ENCODE results near the gene AUTS2. TPM values are rescaled to one million over a fixed set of nuclear protein-coding genes. Genes with fewer than 3 reads are reported as not detected.
A peak's percentile ranks its signal among the peaks of the same experiment; 100 is the strongest.

AUTS2 gene
- total RNA-seq, 1 experiment from 2014 or later, result 256 TPM

DNA sequence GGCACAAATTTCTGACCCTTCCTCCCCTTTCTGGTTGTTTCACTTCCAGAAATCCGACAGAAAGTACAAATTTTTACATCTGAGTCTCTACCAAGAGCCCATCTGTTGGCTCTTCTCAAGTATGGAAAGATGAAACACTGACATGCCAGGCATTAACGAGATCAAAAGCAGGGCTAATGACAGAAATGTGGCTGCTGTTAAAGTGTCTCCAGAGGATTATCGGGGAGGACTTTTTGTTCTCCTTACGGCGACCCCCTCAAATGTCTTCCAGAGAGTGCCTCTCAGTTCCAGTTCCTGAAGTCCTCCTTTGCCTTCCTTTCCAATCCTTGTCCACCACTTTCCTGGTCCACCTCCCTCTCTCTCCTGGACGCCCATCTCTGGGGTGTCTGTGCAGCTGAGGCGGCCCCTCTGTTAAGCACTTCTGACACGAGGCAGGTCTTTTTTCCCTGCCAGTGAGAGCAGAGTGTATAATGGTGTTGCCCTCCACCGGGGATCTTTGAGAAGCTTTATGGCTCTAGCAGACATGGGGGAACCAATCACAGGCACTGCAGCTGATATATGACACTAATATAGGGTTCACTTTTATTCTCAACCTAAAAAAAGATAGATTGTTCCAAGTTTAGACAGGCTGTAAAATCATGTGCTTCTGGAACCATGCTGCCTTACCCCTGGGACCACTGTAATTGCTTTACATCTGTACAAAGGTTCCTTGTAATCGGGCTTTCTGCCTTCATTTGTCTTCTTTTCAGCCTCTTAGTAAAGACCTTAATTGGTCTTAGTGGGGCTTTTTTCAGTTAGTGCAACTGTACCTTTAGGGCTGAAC, 757.1 kb downstream of the AUTS2 start:
- 0 out of 7 replicates have a peak overlapping the region, but pooled peaks of 1 of the 3 experiments have one; percentile 88 for H3K27ac Mint-ChIP-seq
- no peak overlapping the region for H3K18ac ChIP-seq (ENCODE audit: insufficient read length, low read depth, low read length)
- no peak overlapping the region for H2BK20ac ChIP-seq (ENCODE audit: low read depth, low read length, poor library complexity, severe bottlenecking)
- no peak overlapping the region for H4K8ac ChIP-seq (replicated peaks; ENCODE audit: insufficient read length, low read depth, low read length)
- no peaks in the 10 kb centered on the region for H3K27me3 ChIP-seq (ENCODE audit: insufficient read depth, low read length)
- no peak overlapping the region for H2AFZ ChIP-seq (ENCODE audit: low read length)
- H3K4me2 ChIP-seq (ENCODE audit: insufficient read depth, insufficient read length, low read length), result no peak overlapping the region
- TF ChIP-seq, protein P1, sequence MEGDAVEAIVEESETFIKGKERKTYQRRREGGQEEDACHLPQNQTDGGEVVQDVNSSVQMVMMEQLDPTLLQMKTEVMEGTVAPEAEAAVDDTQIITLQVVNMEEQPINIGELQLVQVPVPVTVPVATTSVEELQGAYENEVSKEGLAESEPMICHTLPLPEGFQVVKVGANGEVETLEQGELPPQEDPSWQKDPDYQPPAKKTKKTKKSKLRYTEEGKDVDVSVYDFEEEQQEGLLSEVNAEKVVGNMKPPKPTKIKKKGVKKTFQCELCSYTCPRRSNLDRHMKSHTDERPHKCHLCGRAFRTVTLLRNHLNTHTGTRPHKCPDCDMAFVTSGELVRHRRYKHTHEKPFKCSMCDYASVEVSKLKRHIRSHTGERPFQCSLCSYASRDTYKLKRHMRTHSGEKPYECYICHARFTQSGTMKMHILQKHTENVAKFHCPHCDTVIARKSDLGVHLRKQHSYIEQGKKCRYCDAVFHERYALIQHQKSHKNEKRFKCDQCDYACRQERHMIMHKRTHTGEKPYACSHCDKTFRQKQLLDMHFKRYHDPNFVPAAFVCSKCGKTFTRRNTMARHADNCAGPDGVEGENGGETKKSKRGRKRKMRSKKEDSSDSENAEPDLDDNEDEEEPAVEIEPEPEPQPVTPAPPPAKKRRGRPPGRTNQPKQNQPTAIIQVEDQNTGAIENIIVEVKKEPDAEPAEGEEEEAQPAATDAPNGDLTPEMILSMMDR (conservative IDR thresholded peaks at IDR 0.05), result no peak
- no peak overlapping the region for H3K4ac ChIP-seq (ENCODE audit: low read depth, low read length)
- H3K4me3 Mint-ChIP-seq, result no peak overlapping the region
- no peak overlapping the region for H4K5ac ChIP-seq (ENCODE audit: insufficient read length, low read depth, low read length)
- no peaks in the 10 kb centered on the region; the same call in 1 of the 2 replicates for H3K4me1 ChIP-seq (ENCODE audit: insufficient read depth, low read length)
- no peak overlapping the region for H3K27ac ChIP-seq (ENCODE audit: insufficient read length, low read depth, low read length)
- no peak overlapping the region for H3K9ac ChIP-seq (ENCODE audit: extremely low read depth, insufficient read length, low read length)
- no peaks in the 10 kb centered on the region for H3K9me3 ChIP-seq (ENCODE audit: control insufficient read depth, low read depth, low read length)
- H3K79me1 ChIP-seq (ENCODE audit: insufficient read depth, low read depth, low read length, poor library complexity, severe bottlenecking), result no peaks in the 10 kb centered on the region
- no peak overlapping the region for H2BK5ac ChIP-seq (ENCODE audit: insufficient read length, low read length)
- H4K20me1 ChIP-seq (ENCODE audit: control insufficient read depth, insufficient read depth, insufficient read length), result no peaks in the 10 kb centered on the region
- no peak overlapping the region for H3K56ac ChIP-seq (ENCODE audit: insufficient read length, low read depth, low read length)
- no peak overlapping the region for H3K23ac ChIP-seq (ENCODE audit: insufficient read length, low read depth, low read length)
- H4K91ac ChIP-seq (ENCODE audit: insufficient read length, low read depth, low read length), result no peak overlapping the region
- no peak overlapping the region for H2BK12ac ChIP-seq (ENCODE audit: insufficient read length, low read depth, low read length)
- no peaks in the 10 kb centered on the region; a peak in 1 of 7 replicates for H3K36me3 Mint-ChIP-seq (ENCODE audit: insufficient read depth in 1 of 3, low read depth in 3 of 3)
- no peaks in the 10 kb centered on the region for H3K9me3 Mint-ChIP-seq
- H3K14ac ChIP-seq (ENCODE audit: insufficient read depth, low read length), result no peak overlapping the region
- peaks cover 4% of the 10 kb centered on the region for H3K27me3 Mint-ChIP-seq (ENCODE audit: low read depth)
- WGBS (ENCODE audit: extremely low coverage, insufficient read length, low lambda C conversion rate), result no CpG with 5 or more reads among the region's 10 CpGs
- no peak overlapping the region for H2BK120ac ChIP-seq (ENCODE audit: low read depth, low read length, poor library complexity, severe bottlenecking)
- H3T11ph ChIP-seq (ENCODE audit: low read length), result no peak overlapping the region
- H2AK5ac ChIP-seq (ENCODE audit: insufficient read length, low read length), result no peak overlapping the region
- DNase-seq, result no peak
- no peaks in the 10 kb centered on the region for H3K79me2 ChIP-seq (ENCODE audit: insufficient read depth, low read length)
- no peak overlapping the region for H2BK15ac ChIP-seq (ENCODE audit: low read depth, low read length)
- H3K23me2 ChIP-seq (ENCODE audit: insufficient read length, low read depth, low read length, poor library complexity, severe bottlenecking), result no peaks in the 10 kb centered on the region
- peaks cover 20 to 21% of the 10 kb centered on the region in 2 experiments for H3K4me1 Mint-ChIP-seq

Data from H9 (cell line).